Suprapubic skin (tissue), 4 donors: ENCODE data around the gene OCLN.
"Not testable (repeated sequence)": the region's sequence is repeated elsewhere in the genome, so short reads cannot be mapped to it uniquely, and the experiment has no call there.

Experiments used
- CTCF ChIP-seq, 2 donors: fragments of 200-600 bp in 1 of 2; fragments of 450-650 bp in 1 of 2; sonication (generic) in 1 of 2; IDR thresholded peaks; one replicate each; pipeline ENCODE4 v1.5.1; 2016 to 2019; ENCODE audit warnings: antibody characterized with exemption in 2 of 2, mild to moderate bottlenecking in 1 of 2, moderate library complexity in 1 of 2
- EP300 ChIP-seq: sonication (generic); formaldehyde crosslinking; IDR thresholded peaks from one replicate; pipeline ENCODE4 v1.6.1; 2017; ENCODE audit warnings: antibody characterized with exemption
- POLR2A ChIP-seq, 2 donors: fragments of 450-650 bp; IDR thresholded peaks; one replicate each; pipeline ENCODE4 v1.6.1; 2017; ENCODE audit warnings: antibody characterized with exemption in 2 of 2, mild to moderate bottlenecking in 2 of 2, moderate library complexity in 2 of 2
- POLR2AphosphoS5 ChIP-seq, 3 donors: sonication (generic); formaldehyde crosslinking; IDR thresholded peaks; one replicate each; pipeline ENCODE4 v1.6.1; 2017; ENCODE audit warnings: antibody characterized with exemption in 3 of 3

DNA sequence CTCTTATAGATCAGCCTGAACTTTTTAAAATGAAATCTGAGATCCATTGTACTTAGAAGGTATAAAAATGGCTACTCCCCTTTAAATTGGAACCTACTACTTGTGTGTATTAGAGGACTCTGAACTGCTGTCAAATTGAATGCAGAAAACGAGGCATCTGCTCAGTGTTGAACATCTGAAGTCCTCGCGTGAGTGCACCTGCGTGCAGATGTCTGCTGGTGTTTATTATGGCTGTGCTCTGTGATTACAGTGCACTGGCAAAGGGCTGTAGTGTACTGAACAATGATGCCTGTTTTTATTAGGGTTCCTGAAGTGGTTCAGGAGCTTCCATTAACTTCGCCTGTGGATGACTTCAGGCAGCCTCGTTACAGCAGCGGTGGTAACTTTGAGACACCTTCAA lies 52.0 kb downstream of the OCLN start:
- TF ChIP-seq CTCF (IDR thresholded peaks at IDR 0.05); POLR2A (IDR thresholded peaks at IDR 0.05); EP300; POLR2AphosphoS5 (IDR thresholded peaks at IDR 0.05): not testable (repeated sequence)
